Loucy (cell line): ENCODE measurements around the gene NPEPPS.
"Not testable (repeated sequence)": the region's sequence is repeated elsewhere in the genome, so short reads cannot be mapped to it uniquely, and the experiment has no call there.

ENCODE experiments used
- EZH2phosphoT487 ChIP-seq: fragments of 200-600 bp; IDR thresholded peaks from 2 replicates; pipeline ENCODE4 v1.6.1; 2018; ENCODE audit warnings: antibody characterized with exemption, mild to moderate bottlenecking, moderate library complexity, borderline replicate concordance
- TF ChIP-seq, protein P1 (sequence below): fragments of 200-600 bp; sonication (generic); conservative IDR thresholded peaks from 2 replicates; pipeline ENCODE4 v1.5.1; 2014; ENCODE audit warnings: mild to moderate bottlenecking, antibody characterized with exemption, low read length

- TF ChIP-seq, protein P1, sequence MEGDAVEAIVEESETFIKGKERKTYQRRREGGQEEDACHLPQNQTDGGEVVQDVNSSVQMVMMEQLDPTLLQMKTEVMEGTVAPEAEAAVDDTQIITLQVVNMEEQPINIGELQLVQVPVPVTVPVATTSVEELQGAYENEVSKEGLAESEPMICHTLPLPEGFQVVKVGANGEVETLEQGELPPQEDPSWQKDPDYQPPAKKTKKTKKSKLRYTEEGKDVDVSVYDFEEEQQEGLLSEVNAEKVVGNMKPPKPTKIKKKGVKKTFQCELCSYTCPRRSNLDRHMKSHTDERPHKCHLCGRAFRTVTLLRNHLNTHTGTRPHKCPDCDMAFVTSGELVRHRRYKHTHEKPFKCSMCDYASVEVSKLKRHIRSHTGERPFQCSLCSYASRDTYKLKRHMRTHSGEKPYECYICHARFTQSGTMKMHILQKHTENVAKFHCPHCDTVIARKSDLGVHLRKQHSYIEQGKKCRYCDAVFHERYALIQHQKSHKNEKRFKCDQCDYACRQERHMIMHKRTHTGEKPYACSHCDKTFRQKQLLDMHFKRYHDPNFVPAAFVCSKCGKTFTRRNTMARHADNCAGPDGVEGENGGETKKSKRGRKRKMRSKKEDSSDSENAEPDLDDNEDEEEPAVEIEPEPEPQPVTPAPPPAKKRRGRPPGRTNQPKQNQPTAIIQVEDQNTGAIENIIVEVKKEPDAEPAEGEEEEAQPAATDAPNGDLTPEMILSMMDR, result not testable (repeated sequence)
- TF ChIP-seq EZH2phosphoT487, result not testable (repeated sequence)
Observed at GRCh38 chr17:47582416-47582815, 51.5 kb downstream of the NPEPPS start.
